Dedifferentiated amniotic fluid mesenchymal stem cell (primary cell): ENCODE measurements around the gene KBTBD2.
"Not testable (repeated sequence)": the region's sequence is repeated elsewhere in the genome, so short reads cannot be mapped to it uniquely, and the experiment has no call there.

Experiments
- DNase-seq: peaks from one replicate; pipeline ENCODE4 v3.0.0-alpha.2; 2016; ENCODE audit errors: extremely low spot score

The KBTBD2 gene

GRCh38 chr7:32893207-32893524 is 1.6 kb upstream of the KBTBD2 start:
- no peak for DNase-seq

DNA sequence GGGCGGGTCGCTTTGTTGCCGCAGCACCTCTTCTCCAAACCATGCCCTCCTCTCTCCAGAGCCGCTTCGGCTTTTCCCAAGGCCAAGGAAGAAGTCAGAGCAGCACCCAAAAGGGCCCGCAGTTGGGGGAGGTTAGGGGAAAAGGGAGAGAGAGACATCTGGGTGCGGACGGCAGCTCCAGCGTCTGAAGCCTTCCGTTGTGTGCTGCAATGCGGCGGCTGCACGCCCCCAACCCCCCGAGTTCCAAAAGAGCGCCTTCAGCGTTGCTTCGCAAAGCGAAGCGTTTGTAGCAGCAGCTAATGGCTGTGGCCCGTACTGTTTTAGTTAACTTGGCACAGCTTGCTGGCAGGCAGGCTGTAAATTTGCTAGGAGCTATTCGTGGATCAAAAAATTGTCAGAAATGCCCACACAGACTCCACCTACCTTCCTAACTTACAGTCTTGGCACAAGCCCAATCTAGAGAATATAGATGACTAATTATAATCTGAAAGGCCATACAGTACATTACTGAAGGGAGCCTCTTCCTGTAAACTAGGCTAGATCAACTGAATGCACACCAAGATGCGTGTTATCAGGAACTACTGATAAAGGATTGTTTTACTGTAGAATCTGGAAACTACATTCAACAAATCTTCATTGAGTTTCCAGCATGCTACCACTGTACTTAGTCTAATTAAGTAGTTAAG is 1.1 kb upstream of the KBTBD2 start:
- DNase-seq, result peak; percentile 52

- peak; percentile 95 for DNase-seq
Measured at GRCh38 chr7:32891800-32892520, 400 bp upstream of the KBTBD2 start.

DNA sequence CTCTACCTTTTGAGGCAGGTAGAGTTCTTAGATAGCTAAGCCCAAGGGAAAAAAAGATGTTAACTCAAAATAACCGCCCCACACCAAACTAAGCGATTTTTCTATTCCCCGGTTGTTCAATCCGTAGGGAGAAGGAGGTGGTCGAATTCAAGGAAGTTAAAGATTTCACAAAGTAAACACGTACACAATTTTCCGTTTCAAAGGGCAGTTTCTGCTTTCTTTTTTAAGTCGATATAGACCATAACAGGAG is 842 bp downstream of the KBTBD2 start:
- DNase-seq, result no peak

- DNase-seq, result peak; percentile 69
Measured at GRCh38 chr7:32890010-32890792, 1.4 kb downstream of the KBTBD2 start.

DNA sequence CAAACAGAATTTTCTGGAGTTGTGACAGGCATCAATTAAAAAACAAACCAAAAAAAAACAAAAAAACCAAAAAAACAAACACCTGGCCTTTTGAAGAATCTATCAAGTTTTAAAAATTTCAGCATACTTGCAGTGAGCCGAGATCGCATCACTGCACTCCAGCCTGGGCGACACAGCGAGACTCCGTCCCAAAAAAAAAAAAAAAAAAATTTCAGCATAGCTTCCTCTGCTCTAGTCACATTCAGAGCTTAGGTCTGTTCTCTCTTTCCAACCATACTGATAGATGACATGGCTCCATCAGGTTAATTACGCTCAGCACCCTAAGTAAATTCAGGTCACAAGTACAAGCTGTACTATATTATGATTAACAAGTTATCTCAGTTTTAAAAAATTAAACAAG is 3.1 kb downstream of the KBTBD2 start:
- DNase-seq, result no peak

GRCh38 chr7:32887395-32887794 is 4.2 kb downstream of the KBTBD2 start:
- no peak for DNase-seq

DNA sequence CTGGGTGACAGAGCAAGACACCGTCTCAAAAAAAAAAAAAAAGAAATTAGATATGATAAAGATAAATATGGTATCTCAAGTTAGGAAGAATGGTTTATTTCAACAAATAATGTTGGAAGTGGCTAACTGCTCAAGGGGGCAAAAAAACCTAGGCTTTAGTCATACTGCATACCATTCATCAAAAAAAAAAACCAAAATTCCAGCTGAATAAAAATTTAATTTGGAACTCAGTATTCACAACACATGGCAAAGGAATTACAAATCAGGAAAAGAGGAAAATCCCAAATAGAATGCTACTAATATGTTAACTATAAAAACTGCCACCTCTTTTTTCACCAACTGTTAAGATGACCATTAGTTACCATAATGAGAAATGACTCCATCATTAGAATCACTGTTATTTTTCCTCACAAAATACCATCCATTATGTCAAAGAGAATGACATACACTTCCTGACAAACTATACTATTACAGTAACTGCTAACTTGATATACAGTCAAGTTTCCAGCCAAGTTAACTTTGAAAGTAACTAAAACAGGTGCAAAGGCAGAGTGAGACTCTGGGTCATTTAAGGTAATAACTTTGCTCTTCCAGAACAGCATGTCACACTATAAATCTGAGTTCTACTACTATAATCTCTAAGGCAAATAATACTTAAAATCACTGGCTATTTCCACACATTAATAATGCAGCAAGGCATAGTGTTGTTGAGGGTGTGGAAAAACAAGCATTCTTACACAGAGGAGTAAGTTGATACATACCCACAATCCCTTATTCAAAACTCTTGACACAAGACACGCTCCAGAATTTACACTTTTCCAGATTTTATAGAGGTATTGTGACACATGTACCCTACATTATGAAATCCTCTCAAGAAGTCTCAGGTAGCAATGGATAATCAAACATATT is 10.2 kb downstream of the KBTBD2 start:
- peak; percentile 44 for DNase-seq

GRCh38 chr7:32879460-32879859 is 12.1 kb downstream of the KBTBD2 start:
- no peak for DNase-seq

DNA sequence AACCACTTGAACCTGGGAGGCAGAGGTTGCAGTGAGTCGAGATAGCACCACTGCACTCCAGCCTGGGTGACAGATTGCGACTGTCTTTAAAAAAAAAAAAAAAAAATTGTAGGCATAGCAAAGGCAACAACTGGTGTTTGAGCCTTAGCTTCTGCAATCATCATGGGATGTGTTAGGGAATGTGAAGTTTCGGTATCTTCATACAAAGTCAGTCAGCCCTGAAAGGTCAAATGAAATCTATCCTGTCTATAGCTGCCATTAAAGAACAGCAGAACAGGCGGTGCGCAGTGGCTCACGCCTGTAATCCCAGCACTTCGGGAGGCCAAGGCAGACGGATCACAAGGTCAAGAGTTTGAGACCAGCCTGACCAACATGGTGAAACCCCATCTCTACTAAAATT is 13.5 kb downstream of the KBTBD2 start:
- DNase-seq, result not testable (repeated sequence)

DNA sequence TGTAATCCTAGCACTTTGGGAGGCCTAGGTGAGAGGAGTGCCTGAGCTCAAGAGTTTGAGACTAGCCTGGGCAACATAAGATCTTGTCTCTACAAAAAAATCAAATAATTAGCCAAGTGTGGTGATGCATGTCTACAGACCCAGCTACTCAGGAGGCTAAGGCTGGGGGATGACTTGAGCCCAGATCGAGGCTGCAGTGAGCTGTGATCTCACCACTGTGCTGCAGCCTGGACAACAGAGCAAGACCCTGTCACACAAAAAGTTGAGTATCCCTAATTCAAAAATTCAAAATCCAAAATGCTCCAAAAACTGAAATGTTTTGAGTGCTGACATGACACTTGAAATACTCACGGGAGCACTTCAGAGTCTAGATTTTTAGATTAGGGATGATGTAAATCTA is 19.1 kb downstream of the KBTBD2 start:
- no peak for DNase-seq

GRCh38 chr7:32871624-32872371 is 19.8 kb downstream of the KBTBD2 start:
- no peak for DNase-seq

DNA sequence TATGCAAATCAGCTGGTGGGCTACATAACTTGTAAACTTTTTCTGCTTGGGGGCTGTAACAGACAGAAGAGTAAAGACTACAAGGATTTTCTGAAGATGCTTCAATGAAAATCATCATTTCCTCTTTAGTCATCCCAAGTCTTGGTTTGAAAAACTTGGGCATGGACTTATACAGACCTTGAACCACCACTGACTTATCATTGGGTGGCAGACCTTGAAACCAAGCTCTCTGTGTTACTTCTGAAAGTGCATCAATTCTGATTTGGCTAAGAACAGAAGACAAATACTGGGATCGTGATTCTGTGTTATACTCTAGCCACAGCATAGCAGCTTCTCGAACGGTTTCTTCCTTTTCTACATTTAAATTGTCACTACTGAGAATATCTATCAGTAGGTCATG is 21.3 kb downstream of the KBTBD2 start:
- no peak for DNase-seq

GRCh38 chr7:32869716-32870115 is 21.8 kb downstream of the KBTBD2 start:
- no peak for DNase-seq

- no peak for DNase-seq
Measured at GRCh38 chr7:32868116-32868515, 23.4 kb downstream of the KBTBD2 start.

- DNase-seq, result no peak
Measured at GRCh38 chr7:32865448-32866030, 26.0 kb downstream of the KBTBD2 start.

DNA sequence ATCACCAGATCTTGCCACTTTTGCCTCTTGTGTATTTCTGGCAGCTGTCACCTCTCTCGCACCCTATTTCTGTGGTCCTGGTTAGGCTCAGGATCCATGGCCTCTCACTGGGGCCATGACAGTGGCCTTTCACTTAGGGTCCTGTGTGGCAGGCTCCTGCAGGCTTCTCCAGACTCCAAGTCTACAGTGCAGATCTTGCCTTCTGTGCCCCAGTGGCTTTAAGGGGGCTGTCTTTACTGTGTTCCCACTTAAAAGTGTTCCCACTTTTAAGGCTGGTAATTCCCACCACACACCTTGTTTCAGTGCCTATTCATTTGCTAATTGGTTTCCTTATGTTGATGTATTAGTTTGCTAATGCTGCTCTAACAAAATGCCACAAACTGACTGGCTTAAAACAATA is 27.7 kb downstream of the KBTBD2 start:
- DNase-seq, result not testable (repeated sequence)

DNA sequence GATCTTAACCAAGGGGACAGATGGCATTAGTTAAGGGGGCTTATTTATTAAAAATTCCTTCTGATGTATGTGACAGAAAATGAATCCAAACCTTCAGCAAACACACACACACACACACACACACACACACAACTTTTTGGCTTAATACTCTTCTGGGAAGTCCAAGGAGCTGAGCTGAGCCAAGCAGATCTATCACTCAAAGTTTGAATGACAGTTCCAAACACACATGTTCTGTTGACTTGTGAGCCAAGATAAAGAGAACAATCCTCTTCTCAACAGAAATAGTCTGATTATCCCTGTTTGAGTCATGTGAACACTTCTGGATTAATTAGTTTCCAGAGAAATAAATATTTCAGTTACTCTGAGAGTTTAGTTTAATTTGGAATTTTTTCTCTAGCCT is 31.5 kb downstream of the KBTBD2 start:
- no peak for DNase-seq

GRCh38 chr7:32858648-32859047 is 32.9 kb downstream of the KBTBD2 start:
- no peak for DNase-seq

GRCh38 chr7:32857063-32857462 is 34.5 kb downstream of the KBTBD2 start:
- not testable (repeated sequence) for DNase-seq
